HFFc6 (cell line): ENCODE results near the gene ACOT7. TPM values are rescaled to one million over a fixed set of nuclear protein-coding genes. Genes with fewer than 3 reads are reported as not detected.
"Not testable (repeated sequence)": the region's sequence is repeated elsewhere in the genome, so short reads cannot be mapped to it uniquely, and the experiment has no call there.

ENCODE experiments used
- DNase-seq: peaks from one replicate; pipeline ENCODE4 v3.0.0-alpha.2; 2018
- H3K27ac Mint-ChIP-seq: 2 replicates; pipeline ENCODE4 v1.8.0; 2020; ENCODE audit warnings: mild to moderate bottlenecking, mixed read lengths
- H3K27me3 Mint-ChIP-seq: 2 replicates; pipeline ENCODE4 v1.8.0; 2021; ENCODE audit warnings: mild to moderate bottlenecking, moderate library complexity, mixed read lengths; ENCODE audit not compliant: insufficient read depth
- H3K36me3 Mint-ChIP-seq: 2 replicates; pipeline ENCODE4 v1.8.0; 2021; ENCODE audit warnings: low read depth, mixed read lengths
- H3K4me1 Mint-ChIP-seq: 2 replicates; pipeline ENCODE4 v1.8.0; 2020; ENCODE audit warnings: low read depth, mixed read lengths
- H3K4me3 Mint-ChIP-seq: 2 replicates; pipeline ENCODE4 v1.8.0; 2020; ENCODE audit warnings: mild to moderate bottlenecking, moderate library complexity, mixed read lengths
- H3K9me3 Mint-ChIP-seq: 2 replicates; pipeline ENCODE4 v1.8.0; 2020; ENCODE audit warnings: mild to moderate bottlenecking, mixed read lengths
- total RNA-seq, 6 experiments: library from RNA; stranded (reverse); fragmentation: NEBNext Ultra II Directional; extraction: Animal tissue kit (Norgen Biotek cat#: 25700); gene quantifications; 2 replicates in 1 of 6; 3 replicates in 5 of 6; pipeline ENCODE4 v1.2.3, GENCODE V29; 2021
- TF ChIP-seq, protein P1 (sequence below): fragments of 200-600 bp; sonication (generic); IDR thresholded peaks from 2 replicates; pipeline ENCODE4 v1.5.0; 2021; ENCODE audit warnings: antibody characterized with exemption, mild to moderate bottlenecking

Gene ACOT7
- total RNA-seq, 6 experiments from 2014 or later, result 103 to 125 (median 111) TPM

DNA sequence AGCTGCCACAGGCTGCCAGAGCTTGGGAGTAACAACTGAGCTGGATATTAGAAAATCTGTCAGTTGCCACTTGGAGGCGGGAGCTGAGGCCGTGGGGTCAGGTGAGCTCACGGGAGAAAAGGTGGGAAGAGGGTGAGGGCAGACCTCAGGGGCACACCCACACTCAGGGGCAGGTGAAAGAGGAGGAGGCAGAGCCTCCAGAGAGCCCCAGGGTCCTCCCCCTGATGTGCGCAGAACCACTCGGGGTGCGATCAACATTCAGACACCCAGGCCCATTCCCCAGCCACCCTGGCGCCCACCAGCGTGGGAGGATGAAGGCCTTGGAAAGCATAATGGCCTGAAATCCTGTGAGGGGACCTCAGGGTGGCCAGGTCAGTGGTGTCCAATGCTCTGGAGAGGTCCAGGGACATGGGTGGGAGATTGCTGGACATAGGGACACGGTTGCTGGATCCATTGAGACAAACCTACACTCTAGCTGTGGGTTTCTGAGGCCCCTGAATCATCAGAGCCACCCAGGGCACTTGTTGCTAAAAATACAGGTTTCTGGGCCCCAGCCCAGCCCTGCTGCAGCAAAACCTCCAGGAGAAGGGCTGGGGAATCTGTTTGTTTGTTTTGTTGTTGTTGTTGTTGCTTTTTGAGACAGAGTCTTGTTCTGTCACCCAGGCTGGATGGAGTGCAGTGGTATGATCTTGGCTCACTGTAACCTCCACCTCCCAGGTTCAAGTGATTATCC, 83.3 kb downstream of the ACOT7 start:
- no peaks in the 10 kb centered on the region for H3K4me1 Mint-ChIP-seq
- H3K9me3 Mint-ChIP-seq, result no peaks in the 10 kb centered on the region
- H3K27ac Mint-ChIP-seq, result no peak overlapping the region
- no peak for DNase-seq
- peaks cover 40% of the 10 kb centered on the region for H3K36me3 Mint-ChIP-seq
- no peaks in the 10 kb centered on the region for H3K27me3 Mint-ChIP-seq
- H3K4me3 Mint-ChIP-seq, result no peak overlapping the region
- TF ChIP-seq, protein P1, sequence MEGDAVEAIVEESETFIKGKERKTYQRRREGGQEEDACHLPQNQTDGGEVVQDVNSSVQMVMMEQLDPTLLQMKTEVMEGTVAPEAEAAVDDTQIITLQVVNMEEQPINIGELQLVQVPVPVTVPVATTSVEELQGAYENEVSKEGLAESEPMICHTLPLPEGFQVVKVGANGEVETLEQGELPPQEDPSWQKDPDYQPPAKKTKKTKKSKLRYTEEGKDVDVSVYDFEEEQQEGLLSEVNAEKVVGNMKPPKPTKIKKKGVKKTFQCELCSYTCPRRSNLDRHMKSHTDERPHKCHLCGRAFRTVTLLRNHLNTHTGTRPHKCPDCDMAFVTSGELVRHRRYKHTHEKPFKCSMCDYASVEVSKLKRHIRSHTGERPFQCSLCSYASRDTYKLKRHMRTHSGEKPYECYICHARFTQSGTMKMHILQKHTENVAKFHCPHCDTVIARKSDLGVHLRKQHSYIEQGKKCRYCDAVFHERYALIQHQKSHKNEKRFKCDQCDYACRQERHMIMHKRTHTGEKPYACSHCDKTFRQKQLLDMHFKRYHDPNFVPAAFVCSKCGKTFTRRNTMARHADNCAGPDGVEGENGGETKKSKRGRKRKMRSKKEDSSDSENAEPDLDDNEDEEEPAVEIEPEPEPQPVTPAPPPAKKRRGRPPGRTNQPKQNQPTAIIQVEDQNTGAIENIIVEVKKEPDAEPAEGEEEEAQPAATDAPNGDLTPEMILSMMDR, result no peak

DNA sequence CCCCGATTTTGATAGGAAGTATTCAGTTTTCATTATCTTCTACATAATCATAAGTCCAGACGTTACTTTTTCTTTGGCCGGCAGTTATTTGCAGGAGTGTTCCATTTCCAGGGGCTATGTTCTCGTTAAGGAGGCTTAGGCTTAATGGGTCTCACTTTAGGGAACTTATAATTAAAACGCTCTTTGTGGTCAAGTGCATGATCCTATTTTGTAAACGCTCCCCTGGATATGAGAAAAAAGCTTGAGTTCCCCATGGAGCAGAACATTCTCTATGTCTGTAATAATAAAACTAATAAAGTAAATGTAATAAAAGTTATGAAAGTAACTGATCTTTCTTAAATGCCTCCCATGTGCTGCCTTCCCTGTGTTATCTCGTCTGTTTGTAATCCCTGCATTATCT, 84.0 kb downstream of the ACOT7 start:
- Mint-ChIP-seq H3K27ac (no peak overlapping the region), H3K4me3 (no peak overlapping the region), H3K36me3 (peaks cover 40% of the 10 kb centered on the region), H3K27me3 (no peaks in the 10 kb centered on the region), H3K4me1 (no peaks in the 10 kb centered on the region), H3K9me3 (no peaks in the 10 kb centered on the region)
- TF ChIP-seq, protein P1, result no peak
- no peak for DNase-seq

DNA sequence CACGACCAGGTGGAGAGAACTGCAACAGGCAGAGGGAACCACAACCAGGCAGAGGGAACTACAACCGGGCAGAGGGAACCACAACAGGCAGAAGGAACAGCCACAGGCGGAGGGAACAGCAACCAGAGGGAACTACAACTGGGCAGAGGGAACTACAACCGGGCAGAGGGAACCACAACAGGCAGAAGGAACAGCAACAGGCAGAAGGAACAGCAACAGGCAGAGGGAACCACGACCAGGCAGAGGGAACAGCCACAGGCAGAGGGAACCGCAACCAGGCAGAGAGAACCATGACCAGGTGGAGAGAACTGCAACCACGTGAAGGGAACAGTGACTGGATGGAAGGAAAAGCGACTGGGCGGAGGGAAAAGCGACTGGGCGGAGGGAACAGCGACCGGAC, 85.1 kb downstream of the ACOT7 start:
- H3K27ac Mint-ChIP-seq, result no peak overlapping the region
- no peak overlapping the region for H3K4me3 Mint-ChIP-seq
- H3K4me1 Mint-ChIP-seq, result 0 out of 2 replicates have a peak, but pooled peaks cover 5% of the 10 kb centered on the region
- no peaks in the 10 kb centered on the region for H3K9me3 Mint-ChIP-seq
- DNase-seq, result no peak
- peaks cover 40% of the 10 kb centered on the region for H3K36me3 Mint-ChIP-seq
- H3K27me3 Mint-ChIP-seq, result no peaks in the 10 kb centered on the region; the same call in 1 of the 2 replicates
- TF ChIP-seq, protein P1, result no peak

DNA sequence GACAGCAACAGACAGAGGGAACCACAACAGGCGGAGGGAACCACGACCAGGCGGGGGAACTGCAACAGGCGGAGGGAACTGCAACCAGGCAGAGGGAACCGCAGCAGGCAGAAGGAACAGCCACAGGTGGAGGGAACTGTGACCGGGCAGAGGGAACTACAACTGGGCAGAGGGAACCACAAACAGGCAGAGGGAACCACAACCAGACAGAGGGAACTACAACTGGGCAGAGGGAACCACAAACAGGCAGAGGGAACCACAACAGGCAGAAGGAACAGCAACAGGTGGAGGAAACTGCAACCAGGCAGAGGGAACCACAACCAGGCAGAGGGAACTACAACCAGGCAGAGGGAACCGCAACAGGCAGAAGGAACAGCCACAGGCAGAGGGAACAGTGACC, 85.9 kb downstream of the ACOT7 start:
- not testable (repeated sequence) for H3K9me3 Mint-ChIP-seq, H3K27ac Mint-ChIP-seq, H3K27me3 Mint-ChIP-seq, H3K4me1 Mint-ChIP-seq, H3K4me3 Mint-ChIP-seq, DNase-seq
- peaks cover 40% of the 10 kb centered on the region for H3K36me3 Mint-ChIP-seq

DNA sequence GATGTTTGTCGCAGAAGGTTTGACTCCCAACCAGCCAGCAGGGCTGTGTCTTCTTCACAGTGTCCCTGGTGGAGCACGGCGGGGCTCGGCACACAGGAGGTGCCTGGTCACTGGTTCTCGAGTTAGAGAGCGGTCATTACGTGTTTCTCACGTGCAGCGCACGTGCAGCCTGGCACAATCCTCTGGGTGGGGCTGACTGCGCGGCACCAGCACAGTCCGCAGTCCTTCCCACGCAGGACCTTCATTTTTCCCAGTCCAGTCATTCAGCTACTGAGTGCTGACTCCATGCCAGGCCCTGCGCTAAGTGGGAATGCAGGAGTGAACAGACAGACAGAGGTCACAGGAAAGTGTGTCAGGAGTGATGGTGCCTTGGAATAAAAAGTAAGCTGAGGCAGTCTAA, 86.5 kb downstream of the ACOT7 start:
- TF ChIP-seq, protein P1, result no peak
- no peak for DNase-seq
- Mint-ChIP-seq H3K4me1 (peaks cover 14% of the 10 kb centered on the region), H3K9me3 (no peaks in the 10 kb centered on the region), H3K27me3 (no peaks in the 10 kb centered on the region; the same call in 1 of the 2 replicates), H3K4me3 (no peak overlapping the region), H3K36me3 (peaks cover 40% of the 10 kb centered on the region), H3K27ac (no peak overlapping the region)

DNA sequence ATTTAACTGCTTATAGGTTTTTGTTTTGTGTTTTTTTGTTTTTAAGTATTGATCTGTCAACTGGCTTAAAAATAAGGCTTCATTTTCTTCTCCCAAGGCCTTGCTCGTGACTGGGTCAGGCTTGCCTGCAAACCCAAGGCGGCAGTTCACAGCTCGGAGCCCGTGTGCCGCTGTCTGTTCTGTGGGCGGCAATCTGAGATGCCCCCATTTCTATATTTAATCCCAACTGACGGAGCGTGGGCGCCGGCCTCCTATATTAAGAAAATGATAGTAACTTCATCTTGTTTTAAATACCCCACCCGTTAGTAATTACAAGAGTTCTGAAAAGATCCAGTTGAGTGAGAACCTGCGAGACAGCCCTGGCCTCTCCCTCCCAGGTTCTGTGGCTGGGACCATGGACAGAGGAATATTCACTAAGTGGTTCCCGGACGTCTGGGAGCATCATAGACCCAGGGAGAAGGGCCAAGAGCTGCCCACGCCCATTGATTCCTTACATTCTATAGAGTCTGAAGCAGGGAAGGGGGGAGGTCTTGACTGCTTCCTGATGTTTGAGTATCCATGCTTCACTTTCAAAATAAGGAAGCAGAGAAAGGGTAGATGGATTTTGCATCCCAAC, 90.1 kb downstream of the ACOT7 start:
- no peaks in the 10 kb centered on the region for H3K9me3 Mint-ChIP-seq
- DNase-seq, result no peak
- H3K4me1 Mint-ChIP-seq, result peaks cover 36% of the 10 kb centered on the region
- TF ChIP-seq, protein P1, result no peak
- no peak overlapping the region for H3K4me3 Mint-ChIP-seq
- no peak overlapping the region for H3K27ac Mint-ChIP-seq
- H3K36me3 Mint-ChIP-seq, result peaks cover 27% of the 10 kb centered on the region
- H3K27me3 Mint-ChIP-seq, result no peaks in the 10 kb centered on the region; the same call in 1 of the 2 replicates
